GM12872 (cell line): ENCODE measurements around the gene RASL11B.

Experiments
- TF ChIP-seq, protein P1 (sequence below): IDR thresholded peaks from 3 replicates; pipeline ENCODE4 v1.5.1; 2011; ENCODE audit warnings: low read depth, mild to moderate bottlenecking, low read length, moderate library complexity; ENCODE audit not compliant: insufficient read depth

Gene RASL11B

DNA sequence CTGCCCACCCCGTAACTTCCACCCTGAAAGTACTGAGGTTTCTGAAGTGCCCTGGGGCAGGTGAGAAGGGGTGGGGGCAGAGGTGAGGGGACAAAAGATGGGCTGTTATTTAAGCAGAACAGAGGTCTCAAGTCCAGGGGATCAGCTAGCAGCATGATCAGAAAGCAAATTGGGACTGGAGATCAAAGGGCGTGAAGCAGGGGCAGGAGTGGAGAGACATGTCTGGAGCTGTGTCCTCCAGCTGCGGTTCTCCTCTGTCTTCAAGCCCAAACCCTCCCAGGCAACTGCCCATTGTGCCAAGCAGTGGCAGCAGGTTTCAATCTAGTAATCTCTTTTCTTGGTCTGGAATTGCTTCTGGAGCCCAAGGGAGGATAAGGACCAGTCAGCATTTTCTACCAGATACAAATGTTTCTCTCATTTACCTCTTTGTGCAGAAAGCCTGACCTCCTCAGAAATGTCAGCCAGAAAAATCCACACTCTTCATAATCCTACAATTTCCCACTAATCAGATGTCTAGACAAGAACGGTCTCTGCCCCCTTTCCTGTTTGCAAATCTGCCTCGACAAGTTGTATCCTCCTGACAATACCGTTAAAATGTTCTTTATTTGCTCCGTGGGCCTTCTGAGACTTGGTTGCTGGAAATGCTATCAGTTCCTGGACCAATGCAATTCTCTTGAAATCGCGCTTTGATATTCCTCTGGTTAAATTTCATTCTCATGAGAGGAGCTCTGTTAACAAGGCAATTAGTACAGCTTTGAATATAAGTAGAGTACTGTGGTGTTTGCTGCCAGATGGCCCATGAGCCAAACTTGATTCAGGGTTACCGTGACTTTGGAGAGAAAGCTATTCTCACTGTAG lies 23.2 kb upstream of the RASL11B start:
- TF ChIP-seq, protein P1, sequence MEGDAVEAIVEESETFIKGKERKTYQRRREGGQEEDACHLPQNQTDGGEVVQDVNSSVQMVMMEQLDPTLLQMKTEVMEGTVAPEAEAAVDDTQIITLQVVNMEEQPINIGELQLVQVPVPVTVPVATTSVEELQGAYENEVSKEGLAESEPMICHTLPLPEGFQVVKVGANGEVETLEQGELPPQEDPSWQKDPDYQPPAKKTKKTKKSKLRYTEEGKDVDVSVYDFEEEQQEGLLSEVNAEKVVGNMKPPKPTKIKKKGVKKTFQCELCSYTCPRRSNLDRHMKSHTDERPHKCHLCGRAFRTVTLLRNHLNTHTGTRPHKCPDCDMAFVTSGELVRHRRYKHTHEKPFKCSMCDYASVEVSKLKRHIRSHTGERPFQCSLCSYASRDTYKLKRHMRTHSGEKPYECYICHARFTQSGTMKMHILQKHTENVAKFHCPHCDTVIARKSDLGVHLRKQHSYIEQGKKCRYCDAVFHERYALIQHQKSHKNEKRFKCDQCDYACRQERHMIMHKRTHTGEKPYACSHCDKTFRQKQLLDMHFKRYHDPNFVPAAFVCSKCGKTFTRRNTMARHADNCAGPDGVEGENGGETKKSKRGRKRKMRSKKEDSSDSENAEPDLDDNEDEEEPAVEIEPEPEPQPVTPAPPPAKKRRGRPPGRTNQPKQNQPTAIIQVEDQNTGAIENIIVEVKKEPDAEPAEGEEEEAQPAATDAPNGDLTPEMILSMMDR, result no peak

DNA sequence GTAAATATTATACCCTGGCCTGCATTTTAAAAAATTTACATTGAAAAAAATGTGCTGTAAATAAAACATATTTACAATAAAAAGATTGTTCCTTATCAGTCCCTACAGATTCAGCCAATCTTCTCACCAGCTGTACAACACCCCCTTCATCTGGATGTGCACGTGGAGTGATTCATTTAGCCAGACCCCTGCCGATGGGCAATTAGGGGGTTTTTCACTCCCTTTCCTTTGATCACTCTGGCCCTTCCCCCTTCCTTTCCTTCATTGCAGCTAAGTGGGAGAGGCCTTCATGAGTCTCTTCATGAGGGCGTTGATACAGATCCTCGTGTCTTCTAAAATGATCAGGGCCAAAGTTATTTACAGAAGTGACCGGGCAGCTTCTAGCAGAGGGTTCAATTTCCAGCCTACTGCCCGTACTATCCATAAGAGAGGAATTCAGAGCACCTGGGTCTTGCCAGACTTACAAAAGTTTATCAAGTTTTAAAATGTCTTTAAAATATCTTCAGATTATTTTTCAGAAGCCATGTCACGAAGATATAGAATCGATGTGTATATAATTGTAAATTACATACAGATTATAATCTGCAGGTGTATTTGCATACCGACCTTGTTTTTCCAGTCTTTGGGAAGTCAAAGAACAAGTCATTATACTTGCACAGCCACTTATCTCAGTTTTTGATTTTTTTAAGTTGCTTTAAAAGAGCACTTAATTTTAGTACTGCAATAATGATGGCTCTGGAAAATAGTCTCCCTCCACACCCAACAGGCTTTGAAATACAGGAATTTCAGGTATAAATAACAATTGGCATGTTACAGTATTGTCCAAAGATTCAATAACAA lies 21.4 kb upstream of the RASL11B start:
- TF ChIP-seq, protein P1, result no peak

DNA sequence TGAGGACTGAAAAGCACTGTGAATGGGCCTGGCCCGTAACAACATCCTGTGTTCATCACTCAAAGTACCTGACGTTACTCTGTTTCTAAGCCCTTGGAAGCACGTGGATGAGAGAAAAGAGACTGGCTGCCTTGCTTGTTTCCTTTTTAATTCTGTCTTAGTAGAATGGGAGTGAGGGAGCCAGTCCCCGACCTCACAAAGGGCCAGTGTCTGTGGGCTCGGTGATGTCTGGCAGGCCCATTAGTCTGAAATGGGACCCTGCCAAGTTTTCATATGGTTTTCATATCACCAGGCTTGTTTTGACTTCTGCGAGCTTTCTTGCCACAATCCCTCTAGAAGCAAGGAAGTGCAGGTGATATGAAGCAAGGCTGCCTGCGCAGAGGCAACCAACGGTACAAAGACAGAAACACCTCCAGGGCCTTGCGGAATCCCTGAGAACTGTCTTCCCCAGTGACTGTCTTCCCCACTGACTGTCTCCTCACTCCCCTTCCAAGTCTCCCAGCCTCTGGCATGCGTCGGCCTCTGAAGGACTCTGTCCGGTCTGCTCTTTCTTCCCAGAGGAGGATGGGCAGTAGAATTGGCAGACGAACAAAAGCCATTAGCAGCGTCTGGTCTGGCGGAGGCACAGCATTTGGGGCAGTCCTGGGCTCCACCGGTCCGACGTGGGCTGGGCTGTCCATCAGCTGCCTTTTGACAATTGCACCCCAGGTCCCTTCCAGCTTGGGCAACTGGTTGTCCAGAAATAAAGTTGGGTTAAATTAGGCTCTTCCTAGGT lies 20.2 kb upstream of the RASL11B start:
- TF ChIP-seq, protein P1, result no peak

DNA sequence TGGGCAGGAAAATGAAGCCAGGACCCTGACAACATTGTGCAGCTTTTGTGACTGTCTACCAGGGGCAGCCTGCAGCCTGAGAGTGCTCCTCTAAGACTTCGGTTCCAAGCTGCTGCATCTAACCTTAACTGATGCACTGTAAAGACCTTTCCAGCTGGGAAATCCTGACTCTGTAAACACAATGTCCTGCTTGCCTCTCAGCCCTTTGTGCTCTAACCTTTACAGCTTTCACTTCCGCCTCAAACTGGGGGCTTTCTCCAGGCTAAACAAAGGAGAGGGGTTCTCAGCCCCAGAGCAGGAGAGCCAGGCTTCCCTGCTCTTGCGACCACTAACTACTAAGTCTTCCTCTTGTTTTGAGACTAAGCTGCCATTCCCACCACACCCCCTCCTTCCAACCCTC lies 19.3 kb upstream of the RASL11B start:
- TF ChIP-seq, protein P1, result no peak

DNA sequence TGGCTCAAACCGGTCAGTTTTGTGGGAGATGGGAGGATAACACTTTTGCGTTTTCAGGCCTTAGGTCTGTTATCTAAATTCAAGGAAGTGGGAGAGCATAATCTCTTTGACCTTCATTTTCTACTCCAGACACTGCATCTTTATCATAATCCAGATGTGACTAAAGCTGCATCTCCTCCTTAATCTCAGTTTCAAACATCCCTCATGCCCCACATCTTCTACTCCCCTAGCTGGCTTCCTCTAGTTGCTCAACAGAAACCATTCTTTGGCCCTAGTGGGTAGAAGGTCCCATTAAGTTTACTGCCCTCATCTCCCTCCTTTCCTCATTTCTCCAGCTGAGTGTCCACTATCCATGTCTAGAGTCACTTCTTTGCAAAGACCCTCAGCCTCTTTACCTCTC lies 18.8 kb upstream of the RASL11B start:
- TF ChIP-seq, protein P1, result no peak

DNA sequence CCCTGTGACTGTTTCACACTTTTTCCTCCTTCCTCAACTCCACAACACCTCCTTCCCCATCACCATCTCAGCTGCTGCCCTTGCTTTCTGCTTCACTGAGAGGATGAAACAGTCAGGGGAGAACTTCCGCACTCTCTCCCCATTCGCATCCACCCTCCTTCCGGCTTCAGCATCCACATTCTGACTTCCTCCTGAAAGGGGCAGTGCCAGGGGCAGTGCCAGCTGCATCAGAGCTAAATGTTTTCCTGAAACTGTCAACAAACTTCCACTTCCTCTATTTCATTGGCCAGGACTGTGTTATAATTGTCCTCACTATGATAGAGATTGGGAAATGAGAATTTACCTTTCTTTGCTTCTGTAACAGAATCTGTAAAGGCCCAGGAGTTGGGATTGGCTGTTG lies 18.2 kb upstream of the RASL11B start:
- TF ChIP-seq, protein P1, result no peak

DNA sequence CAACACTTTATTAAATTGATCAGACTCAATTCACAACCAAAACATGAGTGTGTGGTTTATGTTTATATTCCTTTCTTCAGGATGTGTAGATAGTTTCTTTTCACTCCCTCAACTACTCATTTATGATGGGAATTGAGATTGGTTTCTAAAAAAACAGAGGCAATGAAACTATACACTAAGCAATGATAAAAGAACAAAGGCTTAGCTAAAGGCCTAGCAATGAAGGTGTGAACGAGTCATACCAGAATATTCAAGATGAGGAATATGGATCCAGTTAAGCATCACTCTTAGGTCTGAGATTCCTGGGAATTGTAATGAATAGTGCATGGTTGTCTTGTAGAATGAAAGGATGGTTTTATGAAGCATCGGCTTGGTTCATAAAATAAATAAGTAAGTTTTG lies 17.5 kb upstream of the RASL11B start:
- TF ChIP-seq, protein P1, result no peak
